GM19463 (cell line): ENCODE results near the gene NT5DC4.
"Not testable (repeated sequence)": the region's sequence is repeated elsewhere in the genome, so short reads cannot be mapped to it uniquely, and the experiment has no call there.

Experiments used
- ATAC-seq: cut with Tn5 transposase; IDR thresholded peaks from one replicate; pipeline ENCODE4 v1.9.1; 2021; ENCODE audit warnings: mild to moderate bottlenecking, moderate library complexity; ENCODE audit not compliant: unreplicated experiment

Gene NT5DC4

GRCh38 chr2:112699984-112700667 is 20.7 kb upstream of the NT5DC4 start:
- ATAC-seq: no peak

- ATAC-seq: no peak
Observed at GRCh38 chr2:112701052-112701451, 19.8 kb upstream of the NT5DC4 start.

- ATAC-seq: no peak
Observed at GRCh38 chr2:112703684-112704083, 17.1 kb upstream of the NT5DC4 start.

- ATAC-seq: no peak
Observed at GRCh38 chr2:112705575-112705974, 15.2 kb upstream of the NT5DC4 start.

- ATAC-seq: peak; percentile 48
Observed at GRCh38 chr2:112706170-112706664, 14.6 kb upstream of the NT5DC4 start.

- ATAC-seq: not testable (repeated sequence)
Observed at GRCh38 chr2:112706947-112707346, 13.9 kb upstream of the NT5DC4 start.

DNA sequence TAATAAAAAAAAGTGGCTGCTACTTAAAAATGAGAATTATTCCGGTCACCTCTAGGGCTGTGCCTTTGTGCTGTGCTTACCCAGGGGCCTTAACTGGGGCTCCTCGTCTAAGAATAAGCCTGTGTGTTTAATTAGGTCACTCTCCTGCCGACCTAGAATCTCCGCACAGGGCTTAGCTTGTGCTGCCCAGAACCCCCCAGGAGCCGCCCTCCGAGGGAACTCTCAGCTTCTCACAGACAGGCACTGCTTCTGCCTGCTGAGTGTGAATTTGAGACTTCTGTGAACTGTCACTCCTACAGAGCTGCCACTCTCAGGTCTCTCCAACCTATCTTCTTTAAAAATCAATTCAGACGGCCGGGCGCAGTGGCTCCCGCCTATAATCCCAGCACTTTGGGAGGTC is 11.9 kb upstream of the NT5DC4 start:
- ATAC-seq: no peak

GRCh38 chr2:112709703-112710102 is 11.1 kb upstream of the NT5DC4 start:
- no peak for ATAC-seq

DNA sequence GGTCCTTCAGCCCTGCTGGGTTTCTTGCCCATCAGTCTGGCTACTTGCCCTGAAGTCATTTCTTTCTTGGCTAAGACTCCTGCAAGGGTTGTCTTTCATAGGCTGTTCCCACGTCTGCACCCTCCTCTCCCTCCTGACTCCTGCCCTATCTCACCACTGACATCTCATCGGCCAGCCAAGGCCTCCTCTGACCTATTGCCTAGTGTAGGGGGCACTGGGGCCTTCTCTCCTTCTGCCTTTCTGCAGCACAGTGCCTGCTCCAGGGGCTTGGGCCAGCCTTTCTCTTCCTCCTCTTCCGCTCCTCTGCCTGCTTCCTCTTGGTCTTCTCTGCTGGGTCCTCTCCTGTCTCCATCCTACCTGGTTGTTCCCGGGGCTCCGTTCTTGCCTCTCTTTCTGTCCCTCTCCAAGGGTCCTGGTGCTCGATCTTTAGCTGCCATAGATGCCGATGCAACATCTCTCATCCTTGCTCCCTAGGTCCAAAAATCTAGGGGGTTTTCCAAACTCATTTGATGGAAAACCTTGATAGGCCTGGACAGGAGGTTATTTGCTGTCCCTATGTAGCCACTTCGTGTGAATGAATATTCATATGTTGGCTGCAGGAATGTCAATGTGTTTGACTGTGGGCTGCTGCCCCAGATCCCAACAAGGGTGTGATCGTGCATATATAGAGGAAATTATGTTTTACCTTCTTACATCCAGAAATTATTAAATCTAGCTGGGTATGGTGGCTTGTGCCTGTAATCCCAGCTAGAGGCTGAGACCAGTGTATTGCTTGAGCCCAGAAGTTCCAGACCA is 9.7 kb upstream of the NT5DC4 start:
- ATAC-seq: no peak

GRCh38 chr2:112712465-112712864 is 8.4 kb upstream of the NT5DC4 start:
- no peak for ATAC-seq

GRCh38 chr2:112712903-112713584 is 7.8 kb upstream of the NT5DC4 start:
- no peak for ATAC-seq

DNA sequence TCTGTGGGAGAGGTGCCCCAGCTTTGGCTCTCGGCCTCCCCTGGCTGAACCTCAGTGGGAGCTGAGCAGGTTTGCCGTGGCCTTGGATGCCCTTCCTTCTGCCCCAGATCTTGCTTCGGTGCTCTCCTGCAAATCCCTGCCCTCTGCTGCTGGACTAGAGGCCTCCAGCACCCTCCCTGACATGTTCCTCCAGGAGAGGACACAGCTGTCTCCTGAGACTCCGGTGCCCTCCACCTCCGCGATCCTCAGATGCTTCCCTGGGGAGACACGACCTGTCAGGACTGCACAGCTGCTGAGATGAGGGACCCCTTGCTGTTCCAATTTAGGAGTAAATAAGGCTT is 7.3 kb upstream of the NT5DC4 start:
- no peak for ATAC-seq

- ATAC-seq: no peak
Observed at GRCh38 chr2:112713926-112714325, 6.9 kb upstream of the NT5DC4 start.

DNA sequence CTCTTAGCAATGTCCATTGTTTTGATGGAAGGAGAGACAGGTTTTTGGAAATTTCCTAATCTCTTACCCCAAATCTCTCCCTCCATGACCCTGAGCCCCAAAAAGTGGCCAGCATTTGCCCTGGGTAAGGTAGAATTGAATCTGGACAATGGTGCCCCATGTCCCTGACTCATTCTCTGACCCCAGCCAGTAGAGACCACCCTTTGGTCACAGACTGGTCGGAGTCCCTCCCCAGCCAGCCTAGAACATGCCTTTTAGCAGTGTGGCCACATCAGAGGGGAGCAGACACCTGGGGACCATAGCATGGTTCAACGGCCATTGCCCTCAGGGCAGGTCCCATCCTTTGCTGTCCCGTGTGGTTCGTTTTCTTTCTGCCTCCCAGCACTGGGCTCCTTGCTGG is 6.5 kb upstream of the NT5DC4 start:
- no peak for ATAC-seq

- ATAC-seq: no peak
Observed at GRCh38 chr2:112714836-112715631, 5.8 kb upstream of the NT5DC4 start.

GRCh38 chr2:112716094-112716493 is 4.7 kb upstream of the NT5DC4 start:
- ATAC-seq: not testable (repeated sequence)

DNA sequence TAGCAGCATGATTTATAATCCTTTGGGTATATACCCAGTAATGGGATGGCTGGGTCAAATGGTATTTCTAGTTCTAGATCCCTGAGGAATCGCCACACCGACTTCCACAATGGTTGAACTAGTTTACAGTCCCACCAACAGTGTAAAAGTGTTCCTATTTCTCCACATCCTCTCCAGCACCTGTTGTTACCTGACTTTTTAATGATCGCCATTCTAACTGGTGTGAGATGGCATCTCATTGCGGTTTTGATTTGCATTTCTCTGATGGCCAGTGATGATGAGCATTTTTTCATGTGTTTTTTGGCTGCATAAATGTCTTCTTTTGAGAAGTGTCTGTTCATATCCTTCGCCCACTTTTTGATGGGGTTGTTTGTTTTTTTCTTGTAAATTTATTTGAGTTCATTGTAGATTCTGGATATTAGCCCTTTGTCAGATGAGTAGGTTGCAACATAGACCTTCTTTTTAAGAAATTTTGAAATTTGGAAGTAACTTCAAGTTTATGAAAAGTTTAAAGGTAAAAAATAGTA is 3.9 kb upstream of the NT5DC4 start:
- ATAC-seq: not testable (repeated sequence)

DNA sequence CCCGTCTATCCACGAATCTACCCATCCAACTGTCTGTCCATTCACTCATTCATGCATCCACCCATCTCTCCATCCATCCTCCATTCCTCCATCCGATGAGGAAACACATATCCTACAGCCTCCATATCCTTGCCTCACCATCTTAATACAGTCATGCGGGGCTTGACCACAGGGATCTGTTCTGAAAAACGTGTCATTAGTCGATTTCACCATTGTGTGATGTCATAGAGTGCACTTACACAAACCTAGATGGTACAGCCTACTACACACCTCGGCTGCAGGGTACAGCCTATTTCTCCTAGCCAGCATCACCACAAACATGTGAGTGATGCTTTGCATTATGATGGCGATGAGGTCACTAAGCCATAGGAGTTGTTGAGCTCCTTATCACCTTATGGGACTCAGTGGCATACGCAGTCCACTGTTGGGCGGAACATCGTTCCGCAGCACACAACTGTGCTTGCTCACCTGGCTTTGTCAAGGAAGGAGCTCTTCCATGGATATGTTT is 1.9 kb upstream of the NT5DC4 start:
- ATAC-seq: no peak

DNA sequence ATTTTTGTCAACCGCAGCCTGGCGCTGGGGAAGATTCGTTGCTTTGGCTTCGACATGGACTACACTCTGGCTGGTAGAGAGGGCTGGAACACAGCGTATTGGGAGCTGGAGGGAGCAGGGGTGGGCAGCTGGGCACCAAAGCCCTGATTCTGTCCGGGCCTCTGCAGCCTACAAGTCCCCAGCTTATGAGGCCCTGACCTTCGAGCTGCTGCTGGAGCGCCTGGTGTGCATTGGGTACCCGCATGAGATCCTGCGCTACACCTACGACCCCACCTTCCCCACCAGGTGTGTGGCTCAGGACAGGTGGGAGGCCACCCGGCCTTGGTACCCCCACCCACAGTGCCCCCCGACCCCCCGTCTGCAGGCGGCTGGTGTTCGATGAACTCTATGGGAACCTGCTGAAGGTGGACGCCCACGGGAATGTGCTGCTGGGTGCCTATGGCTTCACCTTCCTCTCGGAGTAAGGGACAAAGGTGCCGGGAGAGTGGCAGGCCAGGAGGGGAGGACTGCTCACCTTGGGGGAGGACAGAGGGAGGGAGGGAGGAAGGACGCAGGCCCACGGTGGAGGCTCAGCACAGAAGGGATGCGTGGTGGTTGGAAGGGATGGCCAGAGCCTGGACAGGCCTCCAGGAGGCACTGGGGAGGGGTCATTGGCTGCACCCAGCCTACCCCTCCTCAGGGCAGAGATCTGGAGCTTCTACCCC is 1.2 kb downstream of the NT5DC4 start:
- ATAC-seq: no peak
